GM20000 (cell line): Measurements from ENCODE around the gene TRIM3.
A peak's percentile ranks its signal among the peaks of the same experiment; 100 is the strongest.

ENCODE experiments used
- DNase-seq: peaks from one replicate; pipeline ENCODE4 v3.0.0; 2012; ENCODE audit warnings: low spot score
- TF ChIP-seq, protein P1 (sequence below): IDR thresholded peaks from 2 replicates; pipeline ENCODE4 v1.5.1; 2012; ENCODE audit warnings: mild to moderate bottlenecking, control low read depth; ENCODE audit errors: extremely low read depth, missing control alignments

Gene TRIM3

GRCh38 chr11:6406370-6406769 lies 67.4 kb downstream of the TRIM3 start:
- DNase-seq: no peak
- TF ChIP-seq, protein P1, sequence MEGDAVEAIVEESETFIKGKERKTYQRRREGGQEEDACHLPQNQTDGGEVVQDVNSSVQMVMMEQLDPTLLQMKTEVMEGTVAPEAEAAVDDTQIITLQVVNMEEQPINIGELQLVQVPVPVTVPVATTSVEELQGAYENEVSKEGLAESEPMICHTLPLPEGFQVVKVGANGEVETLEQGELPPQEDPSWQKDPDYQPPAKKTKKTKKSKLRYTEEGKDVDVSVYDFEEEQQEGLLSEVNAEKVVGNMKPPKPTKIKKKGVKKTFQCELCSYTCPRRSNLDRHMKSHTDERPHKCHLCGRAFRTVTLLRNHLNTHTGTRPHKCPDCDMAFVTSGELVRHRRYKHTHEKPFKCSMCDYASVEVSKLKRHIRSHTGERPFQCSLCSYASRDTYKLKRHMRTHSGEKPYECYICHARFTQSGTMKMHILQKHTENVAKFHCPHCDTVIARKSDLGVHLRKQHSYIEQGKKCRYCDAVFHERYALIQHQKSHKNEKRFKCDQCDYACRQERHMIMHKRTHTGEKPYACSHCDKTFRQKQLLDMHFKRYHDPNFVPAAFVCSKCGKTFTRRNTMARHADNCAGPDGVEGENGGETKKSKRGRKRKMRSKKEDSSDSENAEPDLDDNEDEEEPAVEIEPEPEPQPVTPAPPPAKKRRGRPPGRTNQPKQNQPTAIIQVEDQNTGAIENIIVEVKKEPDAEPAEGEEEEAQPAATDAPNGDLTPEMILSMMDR: no peak

DNA sequence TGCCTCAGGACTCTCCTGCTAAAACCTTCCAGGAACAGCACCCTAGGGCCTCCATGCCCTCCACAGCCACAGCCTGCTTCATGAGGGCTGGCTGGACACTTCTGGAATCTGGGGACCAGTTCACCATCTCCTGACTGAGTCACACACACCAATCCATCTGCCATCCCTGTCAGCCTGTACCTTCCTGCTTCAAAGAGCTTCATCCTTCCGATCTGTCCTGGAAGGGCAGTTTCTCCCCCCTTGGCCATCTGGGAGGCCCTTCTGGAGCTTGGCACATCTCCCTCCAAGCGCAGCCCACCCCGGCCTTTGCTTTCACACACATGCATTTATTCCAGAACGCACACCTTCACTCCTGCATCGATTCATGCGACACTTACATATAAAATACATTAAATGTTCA lies 67.9 kb downstream of the TRIM3 start:
- TF ChIP-seq, protein P1: no peak
- peak; percentile 7 for DNase-seq

- TF ChIP-seq, protein P1: no peak
- DNase-seq: peak; percentile 14
Observed at GRCh38 chr11:6405052-6405667, 68.6 kb downstream of the TRIM3 start.

GRCh38 chr11:6404342-6405051 lies 69.2 kb downstream of the TRIM3 start:
- TF ChIP-seq, protein P1: no peak
- peak; percentile 12 for DNase-seq

GRCh38 chr11:6403539-6403938 lies 70.2 kb downstream of the TRIM3 start:
- no peak for DNase-seq
- TF ChIP-seq, protein P1: no peak

GRCh38 chr11:6402561-6402981 lies 71.2 kb downstream of the TRIM3 start:
- TF ChIP-seq, protein P1: no peak
- DNase-seq: peak; percentile 82

DNA sequence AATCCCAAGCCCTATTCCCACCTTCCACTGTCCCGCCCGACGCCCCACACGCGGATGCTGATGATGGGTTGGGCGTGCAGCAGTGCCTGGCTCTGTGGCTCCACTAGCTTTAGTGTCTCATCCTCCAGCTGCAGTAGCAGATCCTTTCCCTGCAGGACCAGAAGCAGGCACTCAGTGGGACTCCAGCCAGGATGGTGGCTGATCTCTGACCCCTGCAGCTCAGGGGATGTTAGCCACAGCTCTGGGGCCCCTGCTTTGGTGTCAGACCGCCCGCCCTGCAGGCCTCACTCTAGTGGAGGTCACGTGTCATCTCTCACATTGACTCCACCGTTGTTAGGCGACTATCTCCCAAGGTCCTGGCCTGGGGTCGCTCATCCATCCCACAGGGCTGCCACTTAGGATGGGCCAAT lies 71.7 kb downstream of the TRIM3 start:
- peak; percentile 64 for DNase-seq
- TF ChIP-seq, protein P1: no peak
